ENCODE measurements around the gene SPDYC. TPM values are rescaled to one million over a fixed set of nuclear protein-coding genes. Genes with fewer than 3 reads are reported as not detected.

SPDYC gene, protein sequence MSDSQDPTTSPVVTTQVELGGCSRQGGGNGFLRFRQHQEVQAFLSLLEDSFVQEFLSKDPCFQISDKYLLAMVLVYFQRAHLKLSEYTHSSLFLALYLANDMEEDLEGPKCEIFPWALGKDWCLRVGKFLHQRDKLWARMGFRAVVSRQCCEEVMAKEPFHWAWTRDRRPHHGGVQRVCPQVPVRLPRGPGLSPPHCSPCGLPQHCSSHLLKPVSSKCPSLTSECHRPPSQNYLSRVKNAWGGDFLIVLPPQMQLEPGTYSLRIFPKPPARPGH
- polyA plus RNA-seq (2013, experiment 1 of 2), result not detected
- polyA plus RNA-seq (2013, experiment 2 of 2), result not detected

DNA sequence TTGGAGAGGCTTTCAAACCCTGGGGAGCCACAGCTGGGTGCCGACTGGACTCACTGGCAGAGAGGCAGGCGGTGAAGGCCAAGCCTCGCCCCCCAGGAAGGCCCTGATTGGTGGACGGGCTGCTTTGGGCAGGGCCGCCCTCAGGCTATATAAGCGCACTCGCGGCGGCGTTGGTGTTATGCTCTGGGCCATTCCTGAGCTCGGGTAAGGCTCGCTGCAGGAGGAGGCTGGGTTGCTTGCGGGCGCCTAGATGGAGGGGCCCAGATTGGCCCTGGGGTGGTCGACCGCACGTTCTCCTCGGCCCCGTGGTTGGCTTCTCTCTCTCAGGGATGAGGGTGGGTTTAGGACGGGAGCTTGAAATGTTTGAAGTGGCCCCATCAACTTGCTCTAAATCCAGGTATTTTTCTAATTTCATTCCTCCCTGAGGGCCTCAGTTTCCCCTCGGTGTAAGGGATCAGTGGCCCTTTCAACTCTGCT, at the start of gene SPDYC:
SPDYC (plus strand) TSS at position 176 of the 477 bp plus-strand sequence. CDS start 1,125 bp downstream, outside the sequence.
- H3K9me3 ChIP-seq (ENCODE audit: control insufficient read depth, low read length), result no peaks in the 10 kb centered on the region
- H3K4me3 ChIP-seq (ENCODE audit: extremely low read depth, insufficient read depth, low read length, poor library complexity, severe bottlenecking), result no peak within 1 kb of the TSS
- peaks cover 14% of the 10 kb centered on the region for H3K4me1 ChIP-seq (ENCODE audit: control insufficient read depth, insufficient read depth, low read length, poor library complexity, severe bottlenecking)
- WGBS, 2 experiments (ENCODE audit: insufficient coverage in 2 of 2), result 73 to 81% methylated on average over 11 to 20 of the region's 21 CpGs
- peak within 1 kb of the TSS; percentile 83 for H3K27ac ChIP-seq (ENCODE audit: low read depth, low read length, severe bottlenecking)
- no peaks in the 10 kb centered on the region for H3K36me3 ChIP-seq (ENCODE audit: control insufficient read depth, insufficient read depth, low read length)

DNA sequence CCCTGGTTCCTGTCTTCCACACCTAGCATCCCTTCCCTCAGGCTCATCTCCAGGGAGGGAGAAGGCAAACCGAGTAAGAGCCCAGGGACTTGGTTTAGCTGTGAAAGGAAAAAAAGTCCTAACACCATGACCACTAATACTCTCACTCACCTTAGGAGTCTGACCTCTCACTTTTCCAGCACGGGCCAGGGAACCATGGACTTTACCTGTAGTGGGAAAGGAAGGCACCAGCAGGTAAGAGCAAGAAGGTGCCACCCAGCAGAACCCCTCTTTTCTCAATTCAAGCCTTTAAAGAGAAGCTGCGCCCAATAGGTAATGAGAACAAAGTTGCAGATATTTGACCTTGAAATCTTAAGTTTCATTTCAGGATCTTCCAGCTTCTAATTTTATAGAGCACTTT, 49.2 kb upstream of the SPDYC start:
- WGBS, 2 experiments (ENCODE audit: insufficient coverage in 2 of 2), result 93% methylated on average over 2 of the region's 3 CpGs; no CpG with 5 or more reads in 1 of the 2 experiments

DNA sequence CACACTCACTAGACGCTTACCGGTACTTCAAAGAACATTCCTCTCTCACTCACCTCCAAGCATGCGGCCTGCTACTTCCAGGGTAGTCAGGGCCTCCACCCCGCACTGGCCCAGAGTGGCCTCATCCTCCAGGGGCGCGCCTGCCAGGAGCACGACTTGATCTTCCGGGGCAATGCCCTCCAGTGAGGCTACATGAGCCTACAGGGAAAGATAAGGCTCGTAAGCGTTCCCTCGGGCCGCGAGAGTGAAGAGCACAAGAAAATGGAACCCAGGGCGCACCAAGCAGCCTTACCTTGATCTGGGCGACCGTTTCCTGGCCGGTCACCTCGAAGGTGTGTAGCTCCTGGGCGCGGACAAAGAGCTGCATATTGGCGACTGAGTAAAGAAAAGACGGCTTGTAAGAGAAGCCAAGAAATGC, 48.6 kb upstream of the SPDYC start:
- WGBS, 2 experiments (ENCODE audit: insufficient coverage in 2 of 2), result 4 to 5% methylated on average over 20 to 22 of the region's 22 CpGs
- H3K27ac ChIP-seq (ENCODE audit: low read depth, low read length, severe bottlenecking), result peak overlapping the region; percentile 66
- H3K36me3 ChIP-seq (ENCODE audit: control insufficient read depth, insufficient read depth, low read length), result peaks cover 68% of the 10 kb centered on the region
- H3K4me3 ChIP-seq (ENCODE audit: extremely low read depth, insufficient read depth, low read length, poor library complexity, severe bottlenecking), result peak overlapping the region; percentile 95
- peaks cover 11% of the 10 kb centered on the region for H3K4me1 ChIP-seq (ENCODE audit: control insufficient read depth, insufficient read depth, low read length, poor library complexity, severe bottlenecking)
- H3K9me3 ChIP-seq (ENCODE audit: control insufficient read depth, low read length), result no peaks in the 10 kb centered on the region

More for the DNA sequence above, 49.2 kb upstream of the SPDYC start:
- Histone ChIP-seq H3K4me3 (ENCODE audit: extremely low read depth, insufficient read depth, low read length, poor library complexity, severe bottlenecking) (peak overlapping the region; percentile 95), H3K4me1 (ENCODE audit: control insufficient read depth, insufficient read depth, low read length, poor library complexity, severe bottlenecking) (peaks cover 11% of the 10 kb centered on the region), H3K36me3 (ENCODE audit: control insufficient read depth, insufficient read depth, low read length) (peaks cover 67% of the 10 kb centered on the region), H3K27ac (ENCODE audit: low read depth, low read length, severe bottlenecking) (no peak overlapping the region), H3K9me3 (ENCODE audit: control insufficient read depth, low read length) (no peaks in the 10 kb centered on the region)

DNA sequence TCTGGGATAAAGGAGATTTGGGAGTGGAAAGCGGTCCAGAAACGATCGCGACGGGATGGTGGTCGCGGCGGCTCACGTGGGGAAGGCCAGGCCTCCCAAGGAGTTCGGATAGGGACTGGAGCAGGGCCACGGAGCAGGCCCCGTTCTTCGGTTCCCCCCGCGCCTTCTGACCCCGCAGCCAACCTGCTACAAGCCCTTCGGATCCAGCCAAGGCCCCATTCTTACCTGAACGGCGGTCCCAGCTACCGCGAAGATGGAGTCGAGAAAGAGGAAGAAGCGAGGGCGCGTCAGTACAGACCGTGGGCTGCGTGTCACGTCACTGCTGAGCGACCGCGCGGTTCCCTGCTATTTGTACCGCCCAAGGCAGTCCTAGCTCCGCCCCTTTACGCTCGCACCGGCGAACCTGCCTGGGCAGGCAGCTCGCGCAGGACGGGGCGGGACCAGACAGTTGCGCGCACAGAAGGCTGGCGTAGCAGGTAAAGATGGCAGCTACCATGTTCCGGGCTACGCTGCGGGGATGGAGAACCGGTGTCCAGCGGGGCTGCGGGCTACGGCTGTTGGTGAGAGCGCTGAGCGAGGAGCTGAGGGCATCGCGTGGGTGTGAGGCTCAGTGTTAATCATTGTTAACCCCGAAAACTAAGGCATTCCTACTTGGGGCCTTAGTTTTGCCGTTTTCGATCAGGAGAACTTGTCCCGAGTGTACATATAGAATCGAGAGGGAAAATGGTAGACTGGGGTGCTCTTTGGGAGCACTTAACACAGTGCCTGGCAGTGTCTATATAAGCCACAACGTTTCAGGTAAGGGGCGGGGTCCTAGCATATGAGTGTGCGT, 48.0 kb upstream of the SPDYC start, which contains the start of the genes FAU and MRPL49:
FAU (minus strand) TSS at position 270 of the 832 bp plus-strand sequence. CDS start 321 bp downstream, outside the sequence.
MRPL49 (plus strand) TSS at position 457 of the 832 bp plus-strand sequence; CDS start at position 483, 26 bp downstream.
- WGBS, 2 experiments (ENCODE audit: insufficient coverage in 2 of 2), result 0% methylated on average over 47 to 60 of the region's 64 CpGs
- Histone ChIP-seq H3K27ac (ENCODE audit: low read depth, low read length, severe bottlenecking) (peak within 1 kb of the TSS; percentile 68), H3K9me3 (ENCODE audit: control insufficient read depth, low read length) (no peaks in the 10 kb centered on the region), H3K4me3 (ENCODE audit: extremely low read depth, insufficient read depth, low read length, poor library complexity, severe bottlenecking) (peak within 1 kb of the TSS; percentile 95), H3K36me3 (ENCODE audit: control insufficient read depth, insufficient read depth, low read length) (peaks cover 72% of the 10 kb centered on the region), H3K4me1 (ENCODE audit: control insufficient read depth, insufficient read depth, low read length, poor library complexity, severe bottlenecking) (peaks cover 8% of the 10 kb centered on the region)

DNA sequence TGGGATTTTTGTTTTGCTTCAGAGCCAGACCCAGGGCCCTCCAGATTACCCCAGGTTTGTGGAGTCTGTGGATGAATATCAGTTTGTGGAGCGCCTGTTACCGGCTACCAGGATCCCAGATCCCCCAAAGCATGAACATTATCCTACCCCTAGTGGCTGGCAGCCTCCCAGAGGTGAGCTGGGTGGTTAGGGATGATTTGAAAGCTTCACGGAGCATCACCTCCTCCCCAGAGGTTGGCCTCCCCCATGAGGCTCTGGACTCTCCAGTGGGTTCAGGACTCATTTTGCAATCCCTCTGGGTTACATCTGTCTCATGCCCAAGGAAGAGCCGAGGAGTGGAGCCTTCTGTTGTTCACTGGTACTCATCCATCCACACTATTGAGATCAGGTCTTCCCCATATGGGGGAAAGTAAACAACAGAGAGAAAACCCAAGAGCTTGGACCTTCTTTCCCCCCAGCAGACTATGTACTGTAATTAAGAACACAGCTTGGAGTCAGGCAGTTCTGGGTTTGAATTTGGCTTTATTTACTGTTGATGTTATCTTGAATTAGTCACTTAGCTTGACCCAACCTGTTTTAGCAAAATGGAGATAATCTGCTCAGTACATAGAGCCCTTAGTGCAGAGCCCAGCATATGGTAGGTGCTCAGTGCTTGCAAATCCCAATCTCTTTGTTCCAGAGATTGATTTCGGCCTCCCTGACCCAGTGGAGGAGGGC, 45.4 kb upstream of the SPDYC start:
- 100% methylated on average over 1 to 2 of the region's 5 CpGs for WGBS, 2 experiments (ENCODE audit: insufficient coverage in 2 of 2)
- Histone ChIP-seq H3K27ac (ENCODE audit: low read depth, low read length, severe bottlenecking) (no peak overlapping the region), H3K36me3 (ENCODE audit: control insufficient read depth, insufficient read depth, low read length) (peaks cover 79% of the 10 kb centered on the region), H3K4me3 (ENCODE audit: extremely low read depth, insufficient read depth, low read length, poor library complexity, severe bottlenecking) (no peak overlapping the region), H3K9me3 (ENCODE audit: control insufficient read depth, low read length) (no peaks in the 10 kb centered on the region), H3K4me1 (ENCODE audit: control insufficient read depth, insufficient read depth, low read length, poor library complexity, severe bottlenecking) (peaks cover 8% of the 10 kb centered on the region)

DNA sequence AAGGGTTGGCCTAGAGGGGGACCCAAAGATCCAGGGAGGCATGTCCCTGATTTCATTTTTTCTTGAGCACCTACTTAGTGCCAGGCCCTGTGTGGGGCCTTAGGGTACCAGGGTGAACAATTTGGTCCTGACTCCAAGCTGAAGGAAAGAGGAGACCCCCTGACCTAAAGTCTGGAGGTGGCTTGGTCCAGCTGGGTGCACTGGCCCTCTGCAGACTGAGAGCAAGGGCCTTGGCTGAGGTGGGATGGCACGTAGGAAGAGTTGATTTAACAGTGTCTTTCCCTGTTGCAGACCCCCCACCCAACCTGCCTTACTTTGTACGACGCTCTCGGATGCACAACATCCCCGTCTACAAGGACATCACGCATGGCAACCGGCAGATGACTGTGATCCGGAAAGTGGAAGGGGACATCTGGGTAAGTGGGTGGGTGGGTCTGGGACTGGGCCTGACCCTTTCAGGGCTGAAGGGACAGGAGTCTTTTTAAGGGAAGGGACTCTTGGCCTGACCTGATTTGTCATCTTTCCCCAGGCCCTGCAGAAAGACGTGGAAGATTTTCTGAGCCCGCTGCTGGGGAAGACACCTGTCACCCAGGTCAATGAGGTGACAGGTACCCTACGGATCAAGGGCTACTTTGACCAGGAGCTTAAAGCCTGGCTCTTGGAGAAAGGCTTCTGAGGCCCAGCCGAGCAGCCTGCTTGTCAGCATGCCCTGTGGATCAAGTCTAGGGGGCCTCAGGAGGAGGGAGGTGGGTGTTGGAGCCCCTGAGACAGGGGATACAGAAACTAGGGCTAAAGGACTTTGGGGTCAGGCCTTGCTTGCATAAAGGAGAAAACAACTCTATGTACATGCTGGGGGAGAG, 44.6 kb upstream of the SPDYC start:
- 94 to 96% methylated on average over 6 to 11 of the region's 12 CpGs for WGBS, 2 experiments (ENCODE audit: insufficient coverage in 2 of 2)
- H3K4me1 ChIP-seq (ENCODE audit: control insufficient read depth, insufficient read depth, low read length, poor library complexity, severe bottlenecking), result peaks cover 8% of the 10 kb centered on the region
- peaks cover 79% of the 10 kb centered on the region for H3K36me3 ChIP-seq (ENCODE audit: control insufficient read depth, insufficient read depth, low read length)
- H3K9me3 ChIP-seq (ENCODE audit: control insufficient read depth, low read length), result no peaks in the 10 kb centered on the region
- H3K27ac ChIP-seq (ENCODE audit: low read depth, low read length, severe bottlenecking), result no peak overlapping the region
- H3K4me3 ChIP-seq (ENCODE audit: extremely low read depth, insufficient read depth, low read length, poor library complexity, severe bottlenecking), result no peak overlapping the region

DNA sequence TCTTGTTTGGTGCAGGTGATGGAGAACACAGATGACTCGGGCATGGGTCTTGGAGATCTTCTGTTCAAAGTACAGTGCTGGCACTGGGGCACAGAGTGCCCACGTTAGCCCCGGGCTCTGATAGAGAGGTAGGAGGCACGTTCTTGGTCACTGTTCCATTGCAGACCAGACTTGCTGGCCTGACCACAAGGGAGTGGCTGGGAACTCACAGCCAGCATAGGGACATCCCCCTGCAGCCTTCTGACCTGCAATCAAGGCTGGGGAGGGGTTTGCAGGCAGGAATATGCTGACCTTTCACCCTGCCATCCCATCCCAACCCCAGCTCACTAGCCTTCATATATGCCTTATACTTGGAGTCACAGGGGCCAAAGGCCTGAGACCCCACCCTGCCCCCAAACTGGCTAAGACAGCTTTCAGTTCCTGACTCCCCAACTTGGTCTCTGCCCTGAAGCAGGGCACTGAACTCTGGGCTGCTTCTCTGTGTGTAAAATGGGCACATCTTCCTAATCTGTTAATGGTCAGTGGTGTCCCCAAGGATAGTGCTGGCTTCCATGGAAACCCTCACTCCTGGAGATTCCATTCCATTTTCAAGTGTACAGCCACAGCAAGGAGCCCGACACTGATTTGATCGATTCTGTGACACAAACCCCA, 43.3 kb upstream of the SPDYC start:
- peaks cover 82% of the 10 kb centered on the region for H3K36me3 ChIP-seq (ENCODE audit: control insufficient read depth, insufficient read depth, low read length)
- H3K4me1 ChIP-seq (ENCODE audit: control insufficient read depth, insufficient read depth, low read length, poor library complexity, severe bottlenecking), result no peaks in the 10 kb centered on the region
- no peak overlapping the region for H3K4me3 ChIP-seq (ENCODE audit: extremely low read depth, insufficient read depth, low read length, poor library complexity, severe bottlenecking)
- WGBS, 2 experiments (ENCODE audit: insufficient coverage in 2 of 2), result 94 to 97% methylated on average over 3 to 4 of the region's 6 CpGs
- no peak overlapping the region for H3K27ac ChIP-seq (ENCODE audit: low read depth, low read length, severe bottlenecking)
- H3K9me3 ChIP-seq (ENCODE audit: control insufficient read depth, low read length), result no peaks in the 10 kb centered on the region

DNA sequence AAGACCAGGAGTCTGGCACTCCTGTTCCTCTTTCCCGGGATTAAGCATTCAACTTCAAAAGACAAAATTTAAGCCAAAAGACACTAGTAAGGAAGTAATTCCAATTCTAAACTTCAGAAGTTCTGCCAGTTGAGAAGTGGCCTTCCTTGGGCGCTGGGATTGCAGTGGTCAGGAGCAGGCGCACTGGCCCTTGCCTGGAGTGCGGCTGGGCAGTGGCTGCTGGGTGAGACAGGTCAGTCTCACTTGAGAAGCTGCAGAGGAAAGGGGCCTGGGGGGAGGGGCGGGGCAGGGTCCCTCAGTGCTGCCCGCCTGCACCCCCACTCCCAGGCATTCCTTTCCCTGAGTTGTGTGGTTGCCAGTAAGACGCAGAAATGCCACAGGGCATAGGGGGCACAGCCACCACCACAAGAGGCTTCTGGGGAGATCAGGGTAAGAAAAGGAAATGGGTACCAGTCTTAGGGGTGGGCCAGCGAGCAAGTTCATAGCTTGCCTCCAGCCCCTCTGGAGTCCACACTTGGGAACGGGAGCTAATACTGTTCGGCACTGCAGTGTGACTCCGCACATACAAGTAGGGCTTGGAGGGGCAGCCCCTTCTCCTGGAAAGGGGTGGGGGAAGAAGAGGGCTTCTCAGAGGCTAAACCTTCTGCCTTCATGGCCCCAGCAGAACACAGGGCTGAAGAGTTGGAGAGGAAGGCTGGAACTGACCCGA, 42.4 kb upstream of the SPDYC start:
- Histone ChIP-seq H3K4me1 (ENCODE audit: control insufficient read depth, insufficient read depth, low read length, poor library complexity, severe bottlenecking) (no peaks in the 10 kb centered on the region), H3K27ac (ENCODE audit: low read depth, low read length, severe bottlenecking) (no peak overlapping the region), H3K4me3 (ENCODE audit: extremely low read depth, insufficient read depth, low read length, poor library complexity, severe bottlenecking) (no peak overlapping the region), H3K36me3 (ENCODE audit: control insufficient read depth, insufficient read depth, low read length) (peaks cover 91% of the 10 kb centered on the region), H3K9me3 (ENCODE audit: control insufficient read depth, low read length) (no peaks in the 10 kb centered on the region)
- WGBS, 2 experiments (ENCODE audit: insufficient coverage in 2 of 2), result 92 to 100% methylated on average over 7 to 10 of the region's 12 CpGs

All from mesodermal cell (in vitro differentiated cells).